ENCODE results near the gene TMEM240. TPM values are rescaled to one million over a fixed set of nuclear protein-coding genes. Genes with fewer than 3 reads are reported as not detected.

TMEM240 gene
- total RNA-seq = 0.34 and 0.71 TPM in 2 replicates

GRCh38 chr1:1540090-1540817 is at the start of gene TMEM240:
TSS of gene TMEM240 (minus strand) at chr1:1540624. CDS start at chr1:1540346, 278 bp downstream.

GRCh38 chr1:1574721-1575537 is 34.5 kb upstream of the TMEM240 start, which contains the start of gene SSU72:
TSS of gene SSU72 (minus strand) at chr1:1574863. CDS start at chr1:1574557, 306 bp downstream.

GRCh38 chr1:1511533-1512285 is 28.7 kb downstream of the TMEM240 start, which contains the start of gene ATAD3A:
TSS of gene ATAD3A (plus strand) at chr1:1512162. CDS start at chr1:1512269, 107 bp downstream.

Other genes starting within 250 kb of the TMEM240 start
- 17.4 and 57.2 TPM in 2 replicates for gene ACAP3, start 232.7 kb downstream of the TMEM240 start, total RNA-seq
- 16.9 and 25.6 TPM in 2 replicates for gene PUSL1, start 232.0 kb downstream of the TMEM240 start, total RNA-seq
- 55.4 and 66.1 TPM in 2 replicates for gene INTS11, start 216.0 kb downstream of the TMEM240 start, total RNA-seq
- 19.8 and 32.1 TPM in 2 replicates for gene CPTP, start 215.8 kb downstream of the TMEM240 start, total RNA-seq
- under 0.01 and 0.36 TPM in 2 replicates for gene TAS1R3, start 209.3 kb downstream of the TMEM240 start, total RNA-seq
- gene DVL1, start 191.2 kb downstream of the TMEM240 start, total RNA-seq = 204 and 206 TPM in 2 replicates
- 0.34 and 1.1 TPM in 2 replicates for gene MXRA8, start 182.1 kb downstream of the TMEM240 start, total RNA-seq
- 60.4 and 110 TPM in 2 replicates for gene AURKAIP1, start 165.4 kb downstream of the TMEM240 start, total RNA-seq
- 57.4 and 139 TPM in 2 replicates for gene CCNL2, start 141.3 kb downstream of the TMEM240 start, total RNA-seq
- gene MRPL20, start 133.3 kb downstream of the TMEM240 start, total RNA-seq = 50.2 and 56.3 TPM in 2 replicates
- 4.4 and 18.2 TPM in 2 replicates for gene ANKRD65, start 119.3 kb downstream of the TMEM240 start, total RNA-seq
- gene VWA1, start 104.9 kb downstream of the TMEM240 start, total RNA-seq = 2.1 and 18.4 TPM in 2 replicates
- gene ATAD3C, start 90.9 kb downstream of the TMEM240 start, total RNA-seq = 0.34 and 1.1 TPM in 2 replicates
- 16.4 and 24.2 TPM in 2 replicates for gene ATAD3B, start 68.9 kb downstream of the TMEM240 start, total RNA-seq
- gene ATAD3A, start 28.5 kb downstream of the TMEM240 start, total RNA-seq = 18.5 and 34.0 TPM in 2 replicates
- gene SSU72, start 34.2 kb upstream of the TMEM240 start, total RNA-seq = 69.4 and 83.5 TPM in 2 replicates
- 0.34 and 2.5 TPM in 2 replicates for gene FNDC10, start 59.5 kb upstream of the TMEM240 start, total RNA-seq
- 68.6 and 97.4 TPM in 2 replicates for gene MIB2, start 74.9 kb upstream of the TMEM240 start, total RNA-seq
- 0.34 and 1.1 TPM in 2 replicates for gene MMP23B, start 91.5 kb upstream of the TMEM240 start, total RNA-seq
- 8.5 and 12.8 TPM in 2 replicates for gene CDK11B, start 118.4 kb upstream of the TMEM240 start, total RNA-seq
- gene SLC35E2B, start 152.2 kb upstream of the TMEM240 start, total RNA-seq = 16.1 and 41.5 TPM in 2 replicates
- gene CDK11A, start 183.7 kb upstream of the TMEM240 start, total RNA-seq = 9.6 and 12.7 TPM in 2 replicates
- gene NADK, start 237.8 kb upstream of the TMEM240 start, total RNA-seq = 34.9 and 55.6 TPM in 2 replicates